IMR-90 (cell line): Measurements from ENCODE around the gene MKS1. TPM values are rescaled to one million over a fixed set of nuclear protein-coding genes. Genes with fewer than 3 reads are reported as not detected.

Experiments used
- ATAC-seq: fragments of 200-7000 bp; cut with Tn5 transposase; 2 replicates; pipeline ENCODE4 v1.9.1; 2020; ENCODE audit warnings: low read depth, mild to moderate bottlenecking, moderate library complexity
- BruUV-seq: library from RNA; stranded (reverse); fragments of 400-500 nt; replicated peaks from 2 replicates; lab custom pipeline; 2021; lab: Mats Ljungman, UMichigan
- CTCF ChIA-PET: fragments of 300-600 bp; formaldehyde crosslinking; extraction: SDS; loops from one replicate; lab custom pipeline; 2021; ENCODE audit warnings: antibody characterized with exemption; lab: Yijun Ruan, JAX
- POLR2A ChIA-PET: fragments of 300-600 bp; sonication (Branson Sonifier 250); formaldehyde crosslinking; loops from one replicate; lab custom pipeline; 2022; ENCODE audit warnings: antibody characterized with exemption; ENCODE audit not compliant: unreplicated experiment; lab: Charles Lee
- DNase-seq: peaks from one replicate; pipeline ENCODE4 v3.0.0; 2013
- H2AFZ ChIP-seq: replicated peaks from 2 replicates; pipeline ENCODE3; 2013; ENCODE audit warnings: low read length, mild to moderate bottlenecking; ENCODE audit not compliant: poor library complexity
- H2AK5ac ChIP-seq: 2 replicates; pipeline ENCODE4 v1.6.1; 2013; ENCODE audit warnings: low read depth, low read length, inconsistent platforms
- H2AK9ac ChIP-seq: replicated peaks from 2 replicates; pipeline ENCODE3; 2013; ENCODE audit warnings: mild to moderate bottlenecking, low read depth, low read length, moderate library complexity; ENCODE audit not compliant: poor library complexity
- H2BK120ac ChIP-seq: 2 replicates; pipeline ENCODE4 v1.6.1; 2013; ENCODE audit warnings: low read depth, low read length, inconsistent platforms
- H2BK15ac ChIP-seq: 3 replicates; pipeline ENCODE4 v1.6.1; 2013; ENCODE audit warnings: low read depth, low read length, inconsistent platforms
- H2BK20ac ChIP-seq: 2 replicates; pipeline ENCODE4 v1.6.1; 2013; ENCODE audit warnings: low read depth, mild to moderate bottlenecking, inconsistent platforms, low read length, moderate library complexity
- H2BK5ac ChIP-seq: 2 replicates; pipeline ENCODE4 v1.6.1; 2013; ENCODE audit warnings: mild to moderate bottlenecking, low read depth, low read length, inconsistent platforms; ENCODE audit not compliant: poor library complexity, severe bottlenecking
- H3K14ac ChIP-seq: replicated peaks from 2 replicates; pipeline ENCODE4 v1.6.1; 2013; ENCODE audit warnings: low read depth, low read length, inconsistent platforms
- H3K18ac ChIP-seq: 2 replicates; pipeline ENCODE4 v1.6.1; 2013; ENCODE audit warnings: low read depth, low read length, control low read depth
- H3K23ac ChIP-seq: 2 replicates; pipeline ENCODE4 v1.6.1; 2013; ENCODE audit warnings: low read depth, low read length, inconsistent platforms
- H3K27ac ChIP-seq: 2 replicates; pipeline ENCODE4 v1.5.1; 2013; ENCODE audit warnings: mild to moderate bottlenecking, control low read depth, low read length; ENCODE audit not compliant: insufficient read depth
- H3K27me3 ChIP-seq: 2 replicates; pipeline ENCODE4 v1.6.1; 2013; ENCODE audit warnings: low read length; ENCODE audit not compliant: control insufficient read depth, insufficient read depth
- H3K36me3 ChIP-seq: 2 replicates; pipeline ENCODE4 v1.6.1; 2013; ENCODE audit warnings: low read length, mixed read lengths; ENCODE audit not compliant: control insufficient read depth, insufficient read depth
- H3K4ac ChIP-seq: 2 replicates; pipeline ENCODE4 v1.6.1; 2013; ENCODE audit warnings: low read depth, low read length, inconsistent platforms
- H3K4me1 ChIP-seq: 2 replicates; pipeline ENCODE4 v1.6.1; 2013; ENCODE audit warnings: low read length, mixed read lengths; ENCODE audit not compliant: control insufficient read depth, insufficient read depth
- H3K4me2 ChIP-seq: 2 replicates; pipeline ENCODE4 v1.6.1; 2013; ENCODE audit warnings: low read depth, mild to moderate bottlenecking, control low read depth, low read length, moderate library complexity
- H3K4me3 ChIP-seq: 2 replicates; pipeline ENCODE4 v1.5.1; 2013; ENCODE audit warnings: low read depth, mild to moderate bottlenecking, control low read depth, low read length, moderate library complexity; ENCODE audit not compliant: insufficient read depth
- H3K56ac ChIP-seq: 2 replicates; pipeline ENCODE4 v1.6.1; 2013; ENCODE audit warnings: low read length, inconsistent platforms; ENCODE audit not compliant: insufficient read depth; ENCODE audit errors: extremely low read depth
- H3K79me1 ChIP-seq, 2 experiments: 2 replicates each; pipeline ENCODE4 v1.6.1; 2013; ENCODE audit warnings: low read length in 2 of 2, inconsistent platforms in 1 of 2, low read depth in 1 of 2
- H3K9ac ChIP-seq: 2 replicates; pipeline ENCODE4 v1.6.1; 2013; ENCODE audit warnings: low read depth, low read length, control low read depth
- H3K9me1 ChIP-seq: 2 replicates; pipeline ENCODE4 v1.6.1; 2013; ENCODE audit warnings: low read length, inconsistent platforms; ENCODE audit not compliant: insufficient read depth
- H3K9me3 ChIP-seq: 2 replicates; pipeline ENCODE4 v1.6.1; 2013; ENCODE audit warnings: low read length; ENCODE audit not compliant: control insufficient read depth, insufficient read depth
- H4K20me1 ChIP-seq: 2 replicates; pipeline ENCODE4 v1.6.1; 2013; ENCODE audit warnings: low read length, inconsistent platforms; ENCODE audit not compliant: insufficient read depth
- H4K5ac ChIP-seq: 2 replicates; pipeline ENCODE4 v1.6.1; 2013; ENCODE audit warnings: mild to moderate bottlenecking, low read depth, low read length, control low read depth
- H4K8ac ChIP-seq, 2 experiments: 2 replicates each; pipeline ENCODE4 v1.6.1; 2013; ENCODE audit warnings: low read depth in 2 of 2, low read length in 2 of 2, control low read depth in 1 of 2, inconsistent platforms in 1 of 2
- H4K91ac ChIP-seq: 2 replicates; pipeline ENCODE4 v1.6.1; 2013; ENCODE audit warnings: low read depth, low read length, inconsistent platforms; ENCODE audit not compliant: insufficient read depth
- BHLHE40 ChIP-seq: fragments of 150-350 bp; IDR thresholded peaks from 2 replicates; pipeline ENCODE4 v1.6.1; 2016; ENCODE audit warnings: mild to moderate bottlenecking, low read depth, low read length
- CEBPB ChIP-seq: IDR thresholded peaks from 2 replicates; pipeline ENCODE4 v1.6.1; 2012; ENCODE audit warnings: low read depth, low read length, improper control_type of control experiment
- ELK1 ChIP-seq: fragments of 150-350 bp; IDR thresholded peaks from 2 replicates; pipeline ENCODE4 v1.6.1; 2016; ENCODE audit warnings: low read depth, mild to moderate bottlenecking, low read length, moderate library complexity, borderline replicate concordance
- FOS ChIP-seq: fragments of 150-350 bp; IDR thresholded peaks from 2 replicates; pipeline ENCODE4 v1.6.1; 2016; ENCODE audit warnings: low read depth, low read length
- MAFK ChIP-seq: IDR thresholded peaks from 2 replicates; pipeline ENCODE4 v1.6.1; 2012; ENCODE audit warnings: low read depth, low read length, improper control_type of control experiment
- MAZ ChIP-seq: IDR thresholded peaks from 2 replicates; pipeline ENCODE4 v1.6.1; 2012; ENCODE audit warnings: low read depth, mild to moderate bottlenecking, low read length, improper control_type of control experiment, moderate library complexity, borderline replicate concordance
- MXI1 ChIP-seq: IDR thresholded peaks from 2 replicates; pipeline ENCODE4 v1.6.1; 2012; ENCODE audit warnings: low read depth, mild to moderate bottlenecking, low read length, moderate library complexity, borderline replicate concordance
- NFE2L2 ChIP-seq: fragments of 150-350 bp; IDR thresholded peaks from 2 replicates; pipeline ENCODE4 v1.6.1; 2016; ENCODE audit warnings: low read depth, mild to moderate bottlenecking, low read length
- POLR2A ChIP-seq: IDR thresholded peaks from 2 replicates; pipeline ENCODE4 v1.6.1; 2012; ENCODE audit warnings: mild to moderate bottlenecking, low read depth, low read length
- RAD21 ChIP-seq: IDR thresholded peaks from 2 replicates; pipeline ENCODE4 v1.6.1; 2012; ENCODE audit warnings: low read length, improper control_type of control experiment
- RCOR1 ChIP-seq: IDR thresholded peaks from 2 replicates; pipeline ENCODE4 v1.6.1; 2012; ENCODE audit warnings: mild to moderate bottlenecking, low read length, improper control_type of control experiment; ENCODE audit not compliant: insufficient replicate concordance
- RFX5 ChIP-seq: IDR thresholded peaks from 2 replicates; pipeline ENCODE4 v1.8.0; 2012; ENCODE audit warnings: low read depth, mild to moderate bottlenecking, low read length, moderate library complexity
- SMC3 ChIP-seq: fragments of 150-350 bp; IDR thresholded peaks from 2 replicates; pipeline ENCODE4 v1.6.1; 2016; ENCODE audit warnings: low read depth, mild to moderate bottlenecking, antibody characterized with exemption, low read length, moderate library complexity
- USF2 ChIP-seq: fragments of 150-350 bp; IDR thresholded peaks from 2 replicates; pipeline ENCODE4 v1.6.1; 2017; ENCODE audit warnings: mild to moderate bottlenecking, antibody characterized with exemption, low read length, low read depth
- WGBS, 2 experiments: methylation state at CpG; one replicate each; pipeline versions ENCODE4 v1.1.5 to v1.1.7; 2013; ENCODE audit warnings: missing lambda C conversion rate in 2 of 2; ENCODE audit not compliant: insufficient read length in 1 of 2; ENCODE audit errors: extremely low coverage in 2 of 2; 5-methylcytosine and 5-hydroxymethylcytosine counted together
- dilution Hi-C: fragments of 300-500 bp; cut with HindIII; formaldehyde crosslinking; loops from one replicate; pipeline ENCODE4 v1.14.3; 2018; ENCODE audit warnings: low sequenced_read_pairs; ENCODE audit not compliant: unreplicated experiment
- in situ Hi-C: fragments of 300-500 bp; cut with MboI; formaldehyde crosslinking; loops from 3 replicates; pipeline ENCODE4 v1.14.3; 2019; ENCODE audit warnings: low sequenced_read_pairs, inconsistent platforms, mixed read lengths
- intact Hi-C: fragments of 100-400 bp; cut with micrococcal nuclease; formaldehyde crosslinking; loops from 2 replicates; pipeline ENCODE4 v1.10.0; 2022
- polyA plus RNA-seq, 3 experiments: library from polyadenylated mRNA; depleted of rRNA; stranded (reverse); fragments of >200 nt; gene quantifications; 2 replicates each; pipeline ENCODE4 v1.2.3, GENCODE V29; 2012; ENCODE audit warnings: low replicate concordance in 1 of 3
- total RNA-seq: library from RNA; depleted of rRNA; stranded (reverse); fragments of >200 nt; gene quantifications from 2 replicates; pipeline ENCODE4 v1.2.3, GENCODE V29; 2012

MKS1 gene
- total and polyA plus RNA-seq, 2 of the 4 experiments (the other 2 are of a cell fraction) = 11.5 to 13.2 TPM

GRCh38 chr17:58174871-58175270 is 44.2 kb downstream of the MKS1 start:
- no TSS peak for BruUV-seq
- Histone ChIP-seq H3K4me1 (no peaks in the 10 kb centered on the region), H4K20me1 (no peaks in the 10 kb centered on the region), H3K9ac (no peak overlapping the region), H3K27me3 (no peaks in the 10 kb centered on the region), H4K8ac (no peak overlapping the region), H3K9me3 (no peaks in the 10 kb centered on the region), H2BK120ac (no peak overlapping the region), H2AK5ac (no peak overlapping the region), H4K5ac (no peak overlapping the region), H2BK15ac (no peak overlapping the region), H3K79me1 (no peaks in the 10 kb centered on the region), H3K9me1 (no peaks in the 10 kb centered on the region), H3K4me2 (no peak overlapping the region), H3K14ac (no peak overlapping the region), H3K18ac (no peak overlapping the region), H3K36me3 (no peaks in the 10 kb centered on the region), H2BK20ac (no peak overlapping the region), H3K23ac (no peak overlapping the region), H3K27ac (no peak overlapping the region), H4K91ac (no peak overlapping the region), H2AK9ac (no peak overlapping the region), H2AFZ (no peak overlapping the region), H3K56ac (no peak overlapping the region), H3K4ac (no peak overlapping the region), H2BK5ac (no peak overlapping the region), H3K4me3 (no peak overlapping the region)
- 19% methylated on average over 2 of the region's 3 CpGs; no CpG with 5 or more reads in 1 of the 2 experiments for WGBS, 2 experiments
- no peak for TF ChIP-seq MXI1
- no peak for TF ChIP-seq RFX5
- TF ChIP-seq RCOR1 = no peak
- no peak for TF ChIP-seq CEBPB
- no peak for TF ChIP-seq FOS
- no peak for TF ChIP-seq ELK1
- no peak for TF ChIP-seq POLR2A
- no peak for TF ChIP-seq BHLHE40
- TF ChIP-seq SMC3 = no peak
- TF ChIP-seq NFE2L2 = no peak
- TF ChIP-seq MAZ = no peak
- no peak for TF ChIP-seq USF2
- no peak for TF ChIP-seq MAFK
- TF ChIP-seq RAD21 = no peak
- dilution Hi-C loops (no loop called here), intact Hi-C loops (loop anchor here (5.0 kb wide), 1 partner anchor 48 kb away; no protein-coding TSS in a partner anchor), in situ Hi-C loops (no loop called here)
- POLR2A ChIA-PET = no interaction called here
- ATAC-seq (no peak), DNase-seq (no peak)
- CTCF ChIA-PET = no interaction called here
